GM10248 (cell line): ENCODE data around the gene ENAH.
"Not testable (repeated sequence)": the region's sequence is repeated elsewhere in the genome, so short reads cannot be mapped to it uniquely, and the experiment has no call there.

Source experiments
- CTCF ChIA-PET: fragments of 300-600 bp; sonication (Branson Sonifier 250); formaldehyde crosslinking; extraction: SDS; loops from one replicate; lab custom pipeline; 2021; ENCODE audit warnings: antibody characterized with exemption; lab: Yijun Ruan, JAX
- POLR2A ChIA-PET: fragments of 350-650 bp; sonication (Branson Sonifier 250); formaldehyde crosslinking; extraction: SDS; loops from one replicate; lab custom pipeline; 2020; ENCODE audit warnings: antibody characterized with exemption; lab: Yijun Ruan, JAX
- DNase-seq: peaks from one replicate; pipeline ENCODE4 v3.0.0; 2012; ENCODE audit errors: extremely low spot score
- TF ChIP-seq, protein P1 (sequence below): IDR thresholded peaks from 2 replicates; pipeline ENCODE4 v1.5.1; 2012; ENCODE audit warnings: mild to moderate bottlenecking, low read depth; ENCODE audit errors: extremely low read depth, missing control alignments, control extremely low read depth

Gene ENAH

DNA sequence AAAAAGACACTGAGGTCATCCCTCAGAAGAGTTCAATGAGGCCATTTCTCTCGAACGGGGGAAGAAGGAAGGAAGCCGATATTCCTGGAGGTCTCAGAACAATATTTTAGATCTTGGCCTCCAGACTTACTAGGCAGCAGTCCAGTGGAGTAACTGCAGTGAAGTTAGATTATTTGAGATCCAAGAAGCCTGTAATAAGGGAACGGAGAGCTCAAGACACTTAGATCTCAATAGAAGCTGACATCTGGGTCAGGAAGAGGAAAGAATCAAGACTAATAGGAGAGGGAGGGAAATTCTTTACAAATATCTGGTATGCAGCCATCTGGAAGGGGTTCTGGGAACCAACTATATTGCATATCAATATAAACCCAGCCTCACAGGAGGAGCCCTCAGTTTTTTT lies 13.6 kb upstream of the ENAH start:
- POLR2A ChIA-PET, result no interaction called here
- TF ChIP-seq, protein P1, sequence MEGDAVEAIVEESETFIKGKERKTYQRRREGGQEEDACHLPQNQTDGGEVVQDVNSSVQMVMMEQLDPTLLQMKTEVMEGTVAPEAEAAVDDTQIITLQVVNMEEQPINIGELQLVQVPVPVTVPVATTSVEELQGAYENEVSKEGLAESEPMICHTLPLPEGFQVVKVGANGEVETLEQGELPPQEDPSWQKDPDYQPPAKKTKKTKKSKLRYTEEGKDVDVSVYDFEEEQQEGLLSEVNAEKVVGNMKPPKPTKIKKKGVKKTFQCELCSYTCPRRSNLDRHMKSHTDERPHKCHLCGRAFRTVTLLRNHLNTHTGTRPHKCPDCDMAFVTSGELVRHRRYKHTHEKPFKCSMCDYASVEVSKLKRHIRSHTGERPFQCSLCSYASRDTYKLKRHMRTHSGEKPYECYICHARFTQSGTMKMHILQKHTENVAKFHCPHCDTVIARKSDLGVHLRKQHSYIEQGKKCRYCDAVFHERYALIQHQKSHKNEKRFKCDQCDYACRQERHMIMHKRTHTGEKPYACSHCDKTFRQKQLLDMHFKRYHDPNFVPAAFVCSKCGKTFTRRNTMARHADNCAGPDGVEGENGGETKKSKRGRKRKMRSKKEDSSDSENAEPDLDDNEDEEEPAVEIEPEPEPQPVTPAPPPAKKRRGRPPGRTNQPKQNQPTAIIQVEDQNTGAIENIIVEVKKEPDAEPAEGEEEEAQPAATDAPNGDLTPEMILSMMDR, result no peak
- CTCF ChIA-PET, result interaction anchor here (1.0 kb wide), 2 partner anchors 39 to 61 kb away, joined by 3 read pairs; no protein-coding TSS in a partner anchor
- no peak for DNase-seq

DNA sequence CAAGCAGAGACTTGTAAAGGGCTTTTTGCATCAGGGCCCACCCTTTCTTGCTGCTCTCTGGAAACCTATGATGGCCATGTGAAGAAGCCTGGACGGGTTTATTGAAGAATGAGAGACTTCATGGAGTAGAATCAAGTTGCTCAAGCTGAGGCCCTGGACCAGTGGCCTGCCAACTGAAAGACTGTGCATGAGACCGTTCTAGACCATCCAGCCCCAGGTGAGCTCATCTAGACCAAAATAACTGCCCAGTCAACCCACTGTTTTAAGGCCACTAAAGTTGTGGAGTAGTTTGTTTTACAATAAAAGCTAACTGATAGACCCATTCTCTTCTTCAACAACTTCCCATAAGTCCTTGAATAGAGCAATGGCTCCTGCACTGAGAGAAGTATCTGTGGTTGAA lies 11.8 kb upstream of the ENAH start:
- DNase-seq, result no peak
- ChIA-PET POLR2A (no interaction called here), CTCF (interaction anchor here (1.1 to 2.3 kb wide), 4 partner anchors 12 to 28 kb away, joined by 3 to 7 read pairs (median 4); no protein-coding TSS in a partner anchor)
- TF ChIP-seq, protein P1, result no peak

DNA sequence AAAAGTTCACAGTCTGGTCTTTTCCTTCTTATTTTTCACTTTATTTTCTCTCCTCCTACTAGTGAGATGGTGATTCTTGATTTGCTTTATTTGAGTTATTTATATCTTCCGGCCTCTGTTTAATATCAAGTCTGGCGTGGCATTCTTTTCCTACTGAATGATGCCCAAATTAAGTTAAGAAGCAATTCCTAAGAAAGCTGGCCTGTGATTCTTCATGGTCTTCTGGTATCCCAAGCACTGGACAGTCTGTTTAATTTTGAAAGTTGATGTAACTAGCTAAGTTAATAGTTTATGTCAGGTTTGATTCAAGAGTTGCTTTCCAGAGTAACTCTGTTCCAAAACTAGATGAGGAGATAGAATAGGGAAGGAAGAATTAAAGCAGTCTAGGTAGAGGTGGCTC lies 9.2 kb upstream of the ENAH start:
- POLR2A ChIA-PET, result no interaction called here
- no peak for DNase-seq
- CTCF ChIA-PET, result interaction anchor here (1.0 to 1.7 kb wide), 2 partner anchors 17 to 27 kb away, joined by 3 read pairs; no protein-coding TSS in a partner anchor
- TF ChIP-seq, protein P1, result no peak

DNA sequence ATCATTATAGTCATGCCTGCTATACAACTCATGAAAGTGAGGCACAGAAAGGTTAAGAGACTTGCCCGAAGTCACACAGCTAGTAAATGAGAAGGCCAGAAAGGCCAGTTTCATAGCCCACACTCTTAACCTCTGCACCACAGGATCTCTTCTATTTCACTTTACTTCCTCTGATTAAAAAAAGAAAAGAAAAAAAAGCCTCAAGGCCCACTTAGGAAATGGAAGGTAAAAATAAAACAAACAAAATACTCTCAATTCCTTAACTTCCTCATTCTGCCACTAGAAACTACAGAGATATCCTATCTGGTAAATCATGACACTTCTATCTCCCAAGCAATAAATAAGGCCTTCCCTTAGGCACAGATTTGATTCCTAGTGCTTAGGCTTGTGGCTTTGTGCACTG lies 7.6 kb upstream of the ENAH start:
- ChIA-PET POLR2A (no interaction called here), CTCF (no interaction called here)
- TF ChIP-seq, protein P1, result no peak
- DNase-seq, result no peak

DNA sequence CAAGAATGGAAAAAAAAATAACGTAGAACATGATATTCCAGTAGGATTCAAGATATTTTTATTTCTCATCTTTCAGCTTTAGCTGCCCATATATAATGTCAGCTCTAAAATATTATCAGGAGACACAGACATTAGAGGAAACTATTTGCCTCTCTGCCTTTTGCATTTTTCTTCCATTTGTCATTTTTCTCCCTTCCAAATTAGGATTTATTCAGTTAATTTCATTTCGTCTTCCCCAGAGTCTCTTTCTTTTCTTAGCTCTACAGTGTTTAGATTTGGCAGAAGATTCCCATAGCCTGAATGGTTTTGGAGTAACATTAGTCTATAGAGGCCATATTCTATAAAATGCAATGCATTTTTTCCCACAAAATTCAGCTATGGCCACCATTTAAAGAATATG lies 5.1 kb upstream of the ENAH start:
- DNase-seq, result no peak
- ChIA-PET CTCF (no interaction called here), POLR2A (no interaction called here)
- TF ChIP-seq, protein P1, result no peak

DNA sequence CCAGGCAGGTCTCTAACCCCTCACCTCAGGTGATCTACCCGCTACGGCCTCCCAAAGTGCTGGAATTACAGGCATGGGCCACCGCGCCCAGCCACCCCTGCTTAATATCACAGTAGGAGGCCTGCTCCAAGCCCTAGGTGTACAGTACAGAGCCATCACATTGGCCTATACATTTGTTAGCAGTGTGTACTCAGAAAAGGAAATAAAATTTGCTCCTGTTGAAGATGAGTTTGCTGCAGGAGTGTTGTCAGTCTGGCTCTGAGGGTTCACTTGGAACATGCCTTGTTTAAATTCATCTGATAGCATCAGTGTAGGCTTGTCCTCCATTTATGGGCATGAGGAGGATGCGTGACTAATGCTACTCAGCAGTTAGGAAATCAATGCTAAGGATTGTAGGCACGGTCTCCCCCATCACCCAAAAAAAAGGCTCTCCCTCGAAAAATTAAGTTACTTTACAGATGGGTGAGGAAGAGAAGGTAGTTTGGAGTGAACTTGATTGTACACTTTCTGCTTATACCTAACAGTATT lies 4.6 kb upstream of the ENAH start:
- DNase-seq, result no peak
- ChIA-PET CTCF (no interaction called here), POLR2A (no interaction called here)
- TF ChIP-seq, protein P1, result no peak

DNA sequence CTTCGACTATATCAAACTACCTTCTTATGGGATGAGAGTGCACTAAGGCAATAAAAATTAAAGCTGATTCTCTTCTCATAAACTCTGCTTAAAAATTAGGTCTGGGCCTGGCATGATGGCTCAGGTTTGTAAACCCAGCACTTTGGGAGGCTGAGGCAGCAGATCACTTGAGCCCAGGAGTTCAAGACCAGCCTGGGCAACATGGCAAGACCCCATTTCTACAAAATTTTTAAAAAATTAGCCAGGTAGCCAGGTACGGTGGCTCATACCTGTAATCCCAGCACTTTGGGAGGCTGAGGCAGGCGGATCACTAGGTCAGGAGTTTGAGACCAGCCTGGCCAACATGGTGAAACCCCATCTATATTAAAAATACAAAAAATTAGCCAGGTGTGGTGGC lies 3.3 kb upstream of the ENAH start:
- DNase-seq, POLR2A ChIA-PET: not testable (repeated sequence)
- CTCF ChIA-PET, result interaction anchor here (1.3 kb wide), 1 partner anchor 181 kb away, joined by 3 read pairs; no protein-coding TSS in a partner anchor
